ENCODE data around the gene GALNT18.

The GALNT18 gene

GRCh38 chr11:11292839-11293238 is 329.0 kb downstream of the GALNT18 start:
- DNase-seq = no peak

GRCh38 chr11:11291041-11292015 is 330.5 kb downstream of the GALNT18 start:
- DNase-seq = no peak

- DNase-seq = no peak
These were observed 331.5 kb downstream of the GALNT18 start for GRCh38 chr11:11290354-11290753.

- DNase-seq = no peak
These were observed 332.1 kb downstream of the GALNT18 start for GRCh38 chr11:11289669-11290068.

GRCh38 chr11:11288972-11289616 is 332.7 kb downstream of the GALNT18 start:
- no peak for DNase-seq

- no peak for DNase-seq
These were observed 337.3 kb downstream of the GALNT18 start for GRCh38 chr11:11284481-11284880.

- no peak for DNase-seq
These were observed 340.2 kb downstream of the GALNT18 start for GRCh38 chr11:11281626-11282025.

GRCh38 chr11:11280826-11281225 is 341.0 kb downstream of the GALNT18 start:
- no peak for DNase-seq

GRCh38 chr11:11279956-11280689 is 341.7 kb downstream of the GALNT18 start:
- no peak for DNase-seq

- no peak for DNase-seq
These were observed 349.6 kb downstream of the GALNT18 start for GRCh38 chr11:11272254-11272653.

- DNase-seq = no peak
These were observed 351.5 kb downstream of the GALNT18 start for GRCh38 chr11:11270236-11270775.

- no peak for DNase-seq
These were observed 353.1 kb downstream of the GALNT18 start for GRCh38 chr11:11268706-11269105.

GRCh38 chr11:11268119-11268518 is 353.7 kb downstream of the GALNT18 start:
- no peak for DNase-seq

- DNase-seq = no peak
These were observed 354.5 kb downstream of the GALNT18 start for GRCh38 chr11:11267312-11267711.

GRCh38 chr11:11265994-11266606 is 355.7 kb downstream of the GALNT18 start:
- DNase-seq = peak; percentile 14

GRCh38 chr11:11265320-11265719 is 356.5 kb downstream of the GALNT18 start:
- DNase-seq = no peak

- peak; percentile 36 for DNase-seq
These were observed 358.4 kb downstream of the GALNT18 start for GRCh38 chr11:11263238-11264005.

GRCh38 chr11:11262171-11262920 is 359.5 kb downstream of the GALNT18 start:
- no peak for DNase-seq

- DNase-seq = no peak
These were observed 360.2 kb downstream of the GALNT18 start for GRCh38 chr11:11261629-11262028.

- DNase-seq = no peak
These were observed 360.9 kb downstream of the GALNT18 start for GRCh38 chr11:11260903-11261302.

GRCh38 chr11:11253995-11254394 is 367.8 kb downstream of the GALNT18 start:
- no peak for DNase-seq

Data from NCI-H226 (cell line).